Fibroblast of lung (primary cell): ENCODE data around the gene LMF1. TPM values are rescaled to one million over a fixed set of nuclear protein-coding genes. Genes with fewer than 3 reads are reported as not detected.

Experiments used
- DNase-seq, 2 donors: peaks; one replicate each; pipeline versions ENCODE4 v3.0.0 to v3.0.0-alpha.2; 2010; ENCODE audit warnings: low read depth in 2 of 2
- H2AFZ ChIP-seq: 2 replicates; pipeline ENCODE4 v1.5.1; 2012; ENCODE audit warnings: low read length, control low read depth, inconsistent platforms
- H3K27ac ChIP-seq: 2 replicates; pipeline ENCODE4 v1.5.1; 2011; ENCODE audit warnings: low read length, control low read depth; ENCODE audit not compliant: insufficient read depth
- H3K27me3 ChIP-seq: 2 replicates; pipeline ENCODE4 v1.5.1; 2011; ENCODE audit warnings: mild to moderate bottlenecking, low read length; ENCODE audit not compliant: control insufficient read depth, insufficient read depth
- H3K36me3 ChIP-seq: 2 replicates; pipeline ENCODE4 v1.5.1; 2011; ENCODE audit warnings: low read length; ENCODE audit not compliant: control insufficient read depth, insufficient read depth
- H3K4me1 ChIP-seq: 2 replicates; pipeline ENCODE4 v1.5.1; 2011; ENCODE audit warnings: low read length; ENCODE audit not compliant: control insufficient read depth, insufficient read depth; ENCODE audit errors: extremely low read depth
- H3K4me2 ChIP-seq: 2 replicates; pipeline ENCODE4 v1.5.1; 2011; ENCODE audit warnings: low read length, control low read depth; ENCODE audit not compliant: insufficient read depth; ENCODE audit errors: extremely low read depth
- H3K4me3 ChIP-seq, 4 experiments: fragments of 200-600 bp in 1 of 4; sonication (generic) in 1 of 4; replicated peaks in 1 of 4; 2 replicates each; pipeline ENCODE4 v1.5.1; 2011 to 2016; ENCODE audit warnings: low read length in 4 of 4, low read depth in 3 of 4, mild to moderate bottlenecking in 3 of 4, control low read depth in 2 of 4, inconsistent platforms in 1 of 4, mixed read lengths in 1 of 4; ENCODE audit not compliant: insufficient read depth in 1 of 4; ENCODE audit errors: control extremely low read depth in 1 of 4
- H3K79me2 ChIP-seq: 2 replicates; pipeline ENCODE4 v1.5.1; 2012; ENCODE audit warnings: mild to moderate bottlenecking, low read length, inconsistent platforms; ENCODE audit not compliant: control insufficient read depth, insufficient read depth
- H3K9ac ChIP-seq: 2 replicates; pipeline ENCODE4 v1.5.1; 2011; ENCODE audit warnings: mild to moderate bottlenecking, low read length, control low read depth; ENCODE audit not compliant: insufficient read depth
- H3K9me3 ChIP-seq: 2 replicates; pipeline ENCODE4 v1.5.1; 2012; ENCODE audit warnings: low read depth, low read length; ENCODE audit not compliant: control insufficient read depth, insufficient read depth
- H4K20me1 ChIP-seq: 2 replicates; pipeline ENCODE4 v1.5.1; 2011; ENCODE audit warnings: low read length; ENCODE audit not compliant: control insufficient read depth, insufficient read depth; ENCODE audit errors: extremely low read depth
- CTCF ChIP-seq, 2 donors: IDR thresholded peaks in 1 of 2; conservative IDR thresholded peaks in 1 of 2; 1 replicate in 1 of 2; 2 replicates in 1 of 2; pipeline ENCODE4 v1.5.1; 2011 to 2012; ENCODE audit warnings: low read length in 2 of 2, control low read depth in 1 of 2, inconsistent platforms in 1 of 2, low read depth in 1 of 2, mild to moderate bottlenecking in 1 of 2
- EZH2 ChIP-seq: IDR thresholded peaks from 2 replicates; pipeline ENCODE4 v1.5.1; 2012; ENCODE audit warnings: low read length, control low read depth, mild to moderate bottlenecking; ENCODE audit errors: missing control alignments
- polyA plus RNA-seq, 2 donors: library from polyadenylated mRNA; depleted of rRNA in 1 of 2; stranded (reverse) in 1 of 2; unstranded in 1 of 2; fragments of >200 nt; gene quantifications; 2 replicates each; pipeline ENCODE4 v1.2.1, GENCODE V29; 2011 to 2012; ENCODE audit warnings: missing spikeins in 1 of 2
- total RNA-seq: library from RNA; depleted of rRNA; stranded (reverse); fragments of >200 nt; gene quantifications from 2 replicates; pipeline ENCODE4 v1.2.1, GENCODE V29; 2014

The LMF1 gene
- total and polyA plus RNA-seq, 2 donors (not counting 1 experiment from before 2014, with no cell fraction given): 12.3 to 12.6 TPM

- Histone ChIP-seq H3K4me2 (no peak overlapping the region), H3K79me2 (no peaks in the 10 kb centered on the region)
Observed at GRCh38 chr16:866252-866896, 104.4 kb downstream of the LMF1 start.

GRCh38 chr16:865026-865425, 105.8 kb downstream of the LMF1 start:
- no peak for DNase-seq
- no peak overlapping the region for H3K27ac ChIP-seq
- no peak overlapping the region for H3K4me2 ChIP-seq
- no peaks in the 10 kb centered on the region for H3K36me3 ChIP-seq
- H3K4me3 ChIP-seq: no peak overlapping the region
- no peaks in the 10 kb centered on the region for H3K4me1 ChIP-seq
- H3K79me2 ChIP-seq: no peaks in the 10 kb centered on the region
- no peak overlapping the region for H2AFZ ChIP-seq
- H3K9ac ChIP-seq: no peak overlapping the region
- H3K27me3 ChIP-seq: no peaks in the 10 kb centered on the region
- no peaks in the 10 kb centered on the region for H3K9me3 ChIP-seq
- no peak for TF ChIP-seq CTCF (conservative IDR thresholded peaks at IDR 0.05 in 1 of 2, IDR thresholded peaks at IDR 0.05 in 1 of 2; ENCODE audit: low read depth in 1 of 2, low read length in 2 of 2)
- TF ChIP-seq EZH2: no peak
- no peaks in the 10 kb centered on the region for H4K20me1 ChIP-seq

More at GRCh38 chr16:866252-866896, 104.4 kb downstream of the LMF1 start:
- Histone ChIP-seq H3K27me3 (no peaks in the 10 kb centered on the region), H4K20me1 (no peaks in the 10 kb centered on the region), H3K9me3 (no peaks in the 10 kb centered on the region), H3K4me3 (no peak overlapping the region), H3K9ac (no peak overlapping the region), H3K4me1 (no peaks in the 10 kb centered on the region), H2AFZ (no peak overlapping the region), H3K36me3 (no peaks in the 10 kb centered on the region), H3K27ac (no peak overlapping the region)
- TF ChIP-seq CTCF (conservative IDR thresholded peaks at IDR 0.05 in 1 of 2, IDR thresholded peaks at IDR 0.05 in 1 of 2; ENCODE audit: low read depth in 1 of 2, low read length in 2 of 2) (no peak), EZH2 (no peak)
- DNase-seq: no peak

- Histone ChIP-seq H4K20me1 (no peaks in the 10 kb centered on the region), H3K27ac (no peak overlapping the region), H3K27me3 (no peaks in the 10 kb centered on the region), H2AFZ (no peak overlapping the region), H3K4me3 (no peak overlapping the region), H3K9ac (no peak overlapping the region), H3K36me3 (no peaks in the 10 kb centered on the region), H3K9me3 (no peaks in the 10 kb centered on the region), H3K4me1 (no peaks in the 10 kb centered on the region), H3K4me2 (no peak overlapping the region), H3K79me2 (no peaks in the 10 kb centered on the region)
- TF ChIP-seq CTCF (conservative IDR thresholded peaks at IDR 0.05 in 1 of 2, IDR thresholded peaks at IDR 0.05 in 1 of 2; ENCODE audit: low read depth in 1 of 2, low read length in 2 of 2) (no peak), EZH2 (no peak)
- no peak for DNase-seq
Observed at GRCh38 chr16:861446-861845, 109.3 kb downstream of the LMF1 start.
